Measurements from ENCODE around the gene QRFP.
"Not testable (repeated sequence)": the region's sequence is repeated elsewhere in the genome, so short reads cannot be mapped to it uniquely, and the experiment has no call there.

Gene QRFP

DNA sequence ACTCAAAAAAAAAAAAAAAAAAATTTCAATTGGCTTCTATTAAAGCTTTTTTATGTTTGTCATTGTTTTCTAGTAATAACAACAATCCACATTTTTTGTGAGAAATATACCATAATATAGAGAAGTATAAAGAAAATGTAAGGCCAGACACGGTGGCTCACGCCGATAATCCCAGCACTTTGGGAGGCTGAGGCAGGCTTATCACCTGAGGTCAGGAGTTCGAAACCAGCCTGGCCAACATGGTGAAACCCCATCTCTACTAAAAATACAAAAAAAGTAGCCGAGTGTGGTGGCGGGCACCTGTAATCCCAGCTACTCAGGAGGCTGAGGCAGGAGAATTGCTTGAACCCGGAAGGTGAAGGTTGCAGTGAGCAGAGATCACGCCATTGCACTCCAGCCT, 48.1 kb downstream of the QRFP start:
- not testable (repeated sequence) for DNase-seq (ENCODE audit: low spot score)

DNA sequence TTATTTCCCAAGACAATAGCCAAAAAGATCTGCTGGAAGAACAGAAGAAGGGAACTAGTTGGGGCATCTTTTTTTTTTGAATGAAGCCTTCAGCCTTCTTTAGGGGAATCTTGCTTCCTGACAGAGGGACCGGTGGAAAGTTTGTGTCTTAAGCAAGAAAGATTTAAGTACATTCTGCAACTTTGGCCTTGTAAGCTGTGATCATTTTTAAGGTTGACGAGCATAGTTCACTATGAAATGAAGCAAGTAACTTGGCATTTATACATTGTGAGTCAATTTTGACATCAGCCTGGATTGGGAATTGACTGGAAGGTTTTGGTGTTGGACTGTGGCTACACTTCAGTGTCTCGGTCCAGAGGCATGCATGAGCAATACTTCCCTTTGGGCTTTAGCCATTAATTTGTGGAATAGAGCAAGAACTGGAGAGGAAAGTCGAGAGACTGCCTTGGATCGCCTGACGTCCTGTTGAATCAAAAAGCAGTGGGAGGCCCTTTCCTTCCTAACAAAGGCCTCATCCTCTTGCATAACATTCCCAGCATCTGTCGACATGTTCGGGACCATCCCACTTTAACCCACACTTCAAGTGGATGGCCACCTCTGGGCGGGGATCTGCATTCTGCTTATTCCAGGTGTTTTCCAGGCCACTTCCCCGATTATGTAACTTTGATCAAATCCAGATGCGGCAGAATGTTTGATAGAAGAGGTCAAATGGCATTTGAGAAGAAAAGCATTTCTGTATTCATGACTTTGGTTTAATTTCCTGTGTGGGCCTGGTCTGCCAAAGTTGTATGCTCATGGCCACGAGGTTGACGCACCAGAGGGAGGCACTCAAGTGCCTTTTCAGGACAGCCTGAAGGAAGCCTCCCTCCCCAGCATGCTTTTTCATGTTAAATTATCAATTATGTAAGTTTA, 49.0 kb downstream of the QRFP start:
- no peak for DNase-seq (ENCODE audit: low spot score)

DNA sequence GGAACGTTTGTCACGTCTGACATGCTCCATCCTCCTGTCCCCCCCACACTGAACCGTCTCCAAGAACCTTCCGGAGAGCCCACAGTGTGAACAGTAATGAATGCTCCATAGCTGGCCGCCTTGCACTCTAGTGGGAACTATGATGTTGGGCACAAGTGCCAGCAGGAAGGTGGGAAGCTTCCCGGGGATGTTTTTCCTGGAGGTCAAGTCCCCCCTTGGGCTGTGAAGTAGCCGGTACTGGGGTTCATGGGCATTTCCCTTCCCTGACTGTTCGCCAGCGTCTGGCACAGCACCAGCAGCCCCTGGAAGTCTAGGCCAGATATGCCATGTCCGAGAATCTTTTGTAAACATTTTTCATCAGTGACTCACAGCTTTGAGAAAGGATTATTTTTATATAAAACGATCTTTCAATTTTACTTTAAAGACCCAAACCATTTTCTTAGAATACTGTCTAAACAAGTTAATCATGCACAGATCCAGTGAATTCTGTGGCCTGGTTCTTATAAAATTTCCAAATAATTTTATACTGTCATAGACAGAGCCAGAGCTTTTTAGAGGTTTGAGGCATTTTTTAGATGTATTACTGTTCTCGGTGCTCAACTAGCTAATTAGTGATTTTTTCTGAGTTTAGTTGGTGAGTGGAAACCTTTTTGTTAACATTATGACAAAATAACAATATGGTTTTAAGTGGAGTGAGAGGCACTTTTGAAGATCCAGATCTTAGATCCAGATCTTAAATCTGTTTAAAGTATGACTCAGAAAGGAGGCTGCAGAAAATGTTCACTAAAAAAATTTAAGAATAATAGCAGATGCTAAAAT, 49.9 kb downstream of the QRFP start:
- no peak for DNase-seq (ENCODE audit: low spot score)

DNA sequence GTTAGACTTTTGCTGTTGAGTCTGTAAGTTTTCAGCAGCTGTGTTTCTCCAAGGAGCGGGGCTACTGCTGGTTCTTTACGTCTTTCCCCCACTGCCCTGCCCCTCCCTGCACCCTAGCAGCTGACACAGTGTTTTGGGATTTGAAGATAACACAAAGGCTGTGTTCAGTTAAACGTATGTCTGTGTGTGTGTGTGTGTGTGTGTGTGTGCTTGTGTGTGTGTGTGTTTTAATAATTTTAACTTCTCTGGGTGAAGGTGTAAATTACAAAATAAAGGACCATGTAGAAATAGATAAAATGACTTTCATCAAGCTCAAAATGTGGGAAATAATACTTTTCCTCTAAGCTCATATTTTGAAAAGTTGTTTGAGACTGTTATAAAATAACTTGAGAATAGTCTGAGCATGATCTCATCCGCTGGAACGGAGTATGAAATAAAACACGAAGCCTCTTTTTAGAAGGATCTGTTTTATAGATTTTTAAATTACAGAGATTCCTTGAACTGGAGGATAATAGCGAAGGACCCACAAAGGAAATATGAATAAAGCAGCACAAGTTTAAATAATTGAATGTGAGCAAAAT, 50.6 kb downstream of the QRFP start:
- DNase-seq (ENCODE audit: low spot score) = peak; percentile 31

DNA sequence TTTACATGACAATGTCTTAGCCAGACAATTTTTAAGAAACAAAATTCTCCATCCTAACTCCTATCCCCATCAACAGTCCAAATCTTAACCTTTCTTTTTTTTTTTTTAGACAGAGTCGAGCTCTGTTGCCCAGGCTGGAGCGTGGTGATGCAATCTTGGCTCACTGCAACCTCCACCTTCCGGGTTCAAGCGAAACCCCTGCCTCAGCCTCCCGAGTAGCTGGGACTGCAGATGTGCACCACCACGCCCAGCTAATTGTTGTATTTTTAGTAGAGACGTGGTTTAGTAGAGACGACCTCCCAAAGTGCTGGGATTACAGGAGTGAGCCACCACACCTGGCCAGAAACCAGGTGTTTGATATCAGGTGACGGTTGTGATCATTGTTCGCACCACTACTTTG, 51.4 kb downstream of the QRFP start:
- no peak for DNase-seq (ENCODE audit: low spot score)

DNA sequence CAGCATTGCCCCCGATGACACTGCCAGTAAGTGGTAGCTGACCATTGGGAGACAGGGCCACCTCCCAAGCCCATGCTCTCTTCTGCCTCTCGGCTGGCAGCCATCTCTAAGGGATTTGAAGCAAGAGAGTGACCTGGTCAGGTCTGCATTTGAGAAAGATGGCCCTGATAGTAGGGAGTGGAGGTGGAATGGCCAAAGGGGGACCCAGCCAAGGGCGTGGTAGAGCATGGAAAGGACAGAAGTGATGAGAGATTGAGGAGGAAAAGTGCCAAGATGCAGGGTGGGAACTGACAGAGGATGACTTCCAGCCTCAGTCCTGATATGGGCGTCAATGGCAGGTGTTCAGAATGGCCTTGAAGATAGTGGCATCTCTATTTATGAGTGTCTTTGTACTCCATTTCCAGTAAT, 52.6 kb downstream of the QRFP start:
- DNase-seq (ENCODE audit: low spot score) = no peak

DNA sequence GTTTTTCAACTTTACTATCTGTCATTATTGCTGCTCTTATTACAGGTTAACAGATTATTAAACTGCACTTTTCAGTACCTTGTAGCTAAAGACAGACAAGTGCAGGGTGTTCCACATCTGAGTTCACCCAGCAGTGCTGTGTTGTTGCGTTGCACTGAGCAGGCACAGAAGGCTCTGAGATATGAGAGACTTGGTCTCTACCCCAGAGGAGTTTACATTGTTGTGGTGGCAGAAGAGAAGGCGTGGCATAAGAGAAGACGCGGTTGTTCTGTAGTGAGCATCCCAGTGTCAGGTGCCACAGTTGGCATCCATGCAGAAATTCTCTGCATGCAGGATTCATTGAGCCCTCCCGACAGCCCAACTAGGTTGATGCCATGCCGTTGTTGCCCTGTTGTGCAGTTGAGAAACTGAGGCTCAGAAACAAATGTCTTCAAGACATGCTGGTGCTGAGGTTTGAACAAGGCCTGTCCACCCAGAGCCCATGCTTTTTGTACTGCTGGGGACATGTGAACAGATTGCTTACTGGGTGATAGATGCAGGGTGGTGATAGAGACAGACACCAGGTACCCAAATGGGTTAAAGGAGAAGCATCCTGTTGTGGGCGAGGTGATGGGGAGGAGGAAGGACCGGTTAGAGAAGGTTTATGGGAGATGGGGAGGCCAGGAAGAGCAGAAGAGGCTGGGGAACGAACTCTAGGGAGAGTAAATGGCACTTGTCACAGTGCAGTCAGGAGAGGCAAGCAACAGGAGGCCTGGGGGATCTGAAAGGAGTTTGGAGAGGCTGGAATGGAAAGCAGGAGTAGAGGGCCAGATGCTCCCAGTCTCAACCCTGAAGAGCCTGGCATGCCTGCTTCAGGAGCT, 53.3 kb downstream of the QRFP start:
- DNase-seq (ENCODE audit: low spot score) = no peak
